Left ventricle myocardium superior (tissue), 1 donor: ENCODE results near the gene TRIP12. TPM values are rescaled to one million over a fixed set of nuclear protein-coding genes. Genes with fewer than 3 reads are reported as not detected.
"Not testable (repeated sequence)": the region's sequence is repeated elsewhere in the genome, so short reads cannot be mapped to it uniquely, and the experiment has no call there.

Experiments used
- ATAC-seq: fragments of 200-7000 bp; cut with Tn5 transposase; one replicate; pipeline ENCODE4 v1.9.1; 2020; ENCODE audit warnings: mild to moderate bottlenecking, moderate library complexity
- DNase-seq: peaks from one replicate; pipeline ENCODE4 v3.0.0-alpha.2; 2020
- intact Hi-C: fragments of 100-400 bp; cut with micrococcal nuclease; formaldehyde crosslinking; loops from one replicate; pipeline ENCODE4 v1.11.0; 2022
- total RNA-seq: library from RNA; stranded (reverse); fragmentation: NEBNext Ultra II Directional; extraction: Animal tissue kit (Norgen Biotek cat#: 25700); gene quantifications from one replicate; pipeline ENCODE4 v1.2.1, GENCODE V29; 2021
- donor health status: DM: no; HTN: yes; CAD: no; lungs with severe emphysema.

Gene TRIP12
- total RNA-seq, 1 donor from 2014 or later, result 194 TPM

GRCh38 chr2:229798446-229799155 lies 123.2 kb downstream of the TRIP12 start:
- DNase-seq, result no peak
- intact Hi-C loops, result no loop called here
- ATAC-seq, result peak; percentile 79

GRCh38 chr2:229795058-229795457 lies 126.8 kb downstream of the TRIP12 start:
- no peak for ATAC-seq
- intact Hi-C loops, result no loop called here
- no peak for DNase-seq

DNA sequence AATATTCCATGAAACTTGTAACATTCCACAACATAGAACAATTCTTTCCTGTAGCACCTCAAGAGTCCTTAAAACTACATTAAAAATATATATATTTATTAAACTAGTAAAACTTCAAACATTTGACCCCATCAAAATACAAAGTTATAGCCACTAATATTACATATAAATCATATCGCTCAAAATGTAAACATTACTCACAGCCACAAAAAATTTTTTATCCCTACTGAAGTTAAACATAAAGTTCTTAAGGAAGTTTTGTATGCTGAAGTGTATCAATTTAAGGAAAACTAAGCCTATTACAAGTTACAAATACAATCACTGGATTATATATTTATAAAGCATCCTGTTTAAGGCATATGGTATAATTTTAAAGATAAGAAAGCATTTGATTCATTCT lies 127.2 kb downstream of the TRIP12 start:
- DNase-seq (no peak), ATAC-seq (no peak)
- intact Hi-C loops, result no loop called here

DNA sequence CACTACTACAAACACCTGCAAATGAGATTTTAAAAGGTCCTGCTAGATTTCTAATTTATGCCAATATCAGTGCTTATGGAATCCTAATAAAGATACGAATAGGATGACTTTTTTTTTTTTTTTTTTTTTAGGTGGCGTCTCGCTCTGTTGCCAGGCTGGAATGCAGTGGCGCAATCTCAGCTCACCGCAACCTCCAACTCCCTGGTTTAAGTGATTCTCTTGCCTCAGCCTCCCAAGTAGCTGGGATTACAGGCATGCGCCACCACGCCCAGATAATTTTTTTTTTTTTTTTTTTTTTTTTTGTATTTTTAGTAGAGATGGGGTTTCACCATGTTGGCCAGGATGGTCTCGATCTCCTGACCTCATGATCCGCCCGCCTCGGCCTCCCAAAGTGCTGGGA lies 135.5 kb downstream of the TRIP12 start:
- intact Hi-C loops, DNase-seq, ATAC-seq: not testable (repeated sequence)

- DNase-seq (no peak), ATAC-seq (no peak)
- intact Hi-C loops, result no loop called here
These were observed 137.0 kb downstream of the TRIP12 start for GRCh38 chr2:229784791-229785190.

- intact Hi-C loops, result no loop called here
- no peak for ATAC-seq
These were observed 138.6 kb downstream of the TRIP12 start for GRCh38 chr2:229783108-229783721.

GRCh38 chr2:229780856-229781773 lies 140.7 kb downstream of the TRIP12 start:
- no peak for DNase-seq
- peak; percentile 75 for ATAC-seq
- intact Hi-C loops, result no loop called here

More at GRCh38 chr2:229783108-229783721, 138.6 kb downstream of the TRIP12 start:
- DNase-seq, result no peak

DNA sequence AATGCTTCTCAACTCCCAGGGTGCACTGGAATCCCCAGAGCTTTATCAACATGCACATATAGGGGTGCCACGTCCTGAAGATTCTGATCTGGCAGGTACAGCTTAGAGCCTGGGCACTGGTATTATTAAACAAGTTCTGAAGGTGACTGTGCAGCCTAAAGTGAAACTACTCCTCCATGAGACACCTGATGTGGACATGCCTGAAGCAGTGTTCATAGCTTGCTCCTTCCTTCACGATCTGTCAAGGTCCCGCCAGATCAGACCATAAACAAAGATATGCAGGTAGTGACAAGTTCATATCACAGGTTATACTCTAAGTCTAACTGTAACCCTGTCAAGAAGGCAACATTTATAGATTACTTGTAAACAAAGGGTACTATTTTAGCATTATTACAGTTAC lies 142.2 kb downstream of the TRIP12 start:
- intact Hi-C loops, result no loop called here
- no peak for ATAC-seq
- DNase-seq, result no peak

DNA sequence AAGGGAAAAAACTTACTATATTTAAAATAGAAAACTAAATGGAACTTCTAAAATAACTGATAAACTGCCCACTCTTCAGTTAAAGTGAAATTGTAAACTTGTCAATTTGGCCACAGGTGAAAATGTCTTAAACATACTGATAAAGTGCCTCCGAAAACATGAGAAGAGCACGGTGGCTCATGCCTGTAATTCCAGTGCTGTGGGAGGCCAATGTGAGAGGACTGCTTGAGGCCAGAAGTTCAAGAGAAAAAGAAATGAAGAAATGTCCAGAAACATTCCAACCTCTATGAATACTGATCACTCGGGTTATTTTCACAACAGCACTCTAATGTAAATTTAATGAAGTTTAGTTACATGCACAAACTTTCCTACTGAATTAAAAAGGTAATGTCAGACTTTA lies 144.1 kb downstream of the TRIP12 start:
- intact Hi-C loops, result no loop called here

GRCh38 chr2:229775614-229776313 lies 146.0 kb downstream of the TRIP12 start:
- intact Hi-C loops, result no loop called here
- no peak for ATAC-seq

More for the DNA sequence above, 144.1 kb downstream of the TRIP12 start:
- no peak for DNase-seq
- ATAC-seq, result no peak

GRCh38 chr2:229774237-229774636 lies 147.6 kb downstream of the TRIP12 start:
- ATAC-seq (no peak), DNase-seq (no peak)
- intact Hi-C loops, result no loop called here

More at GRCh38 chr2:229775614-229776313, 146.0 kb downstream of the TRIP12 start:
- DNase-seq, result no peak

DNA sequence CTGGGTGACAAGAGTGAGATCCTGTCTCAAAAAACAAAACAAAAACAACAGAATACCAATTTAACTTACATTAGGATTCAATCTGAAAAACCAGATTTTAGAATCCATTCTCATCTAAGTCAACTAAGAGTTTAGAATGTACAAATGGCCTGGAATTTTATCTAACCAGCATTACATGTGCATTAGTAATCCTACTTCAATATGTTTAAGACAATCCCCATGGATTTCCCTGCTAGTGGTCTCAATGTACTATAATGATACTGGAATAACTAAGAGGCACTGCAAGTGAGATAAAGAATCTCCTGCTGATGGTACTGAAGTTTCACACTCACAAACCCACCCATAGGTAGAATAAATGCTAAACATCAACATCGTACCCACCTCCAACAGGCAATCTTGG lies 153.6 kb downstream of the TRIP12 start:
- no peak for ATAC-seq
- intact Hi-C loops, result no loop called here
- no peak for DNase-seq

- no peak for ATAC-seq
- DNase-seq, result no peak
- intact Hi-C loops, result no loop called here
These were observed 156.1 kb downstream of the TRIP12 start for GRCh38 chr2:229765721-229766120.

- intact Hi-C loops, result no loop called here
- DNase-seq, result no peak
These were observed 160.1 kb downstream of the TRIP12 start for GRCh38 chr2:229761663-229762062.

DNA sequence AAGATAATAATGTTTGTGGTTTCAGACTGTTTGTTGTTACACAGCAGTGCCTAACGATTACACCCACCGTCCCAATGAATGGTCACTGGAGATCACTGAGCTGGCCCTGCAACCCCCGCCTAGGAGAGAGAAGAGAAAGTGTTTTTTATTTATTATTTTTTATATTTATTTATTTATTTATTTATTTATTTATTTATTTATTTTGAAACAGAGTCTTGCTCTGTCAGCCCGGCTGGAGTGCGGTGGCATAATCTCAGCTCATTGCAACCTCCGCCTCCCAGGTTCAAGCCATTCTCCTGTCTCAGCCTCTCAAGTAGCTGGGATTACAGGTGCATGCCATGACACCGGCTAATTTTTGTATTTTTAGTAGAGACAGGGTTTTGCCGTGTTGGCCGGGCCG lies 164.3 kb downstream of the TRIP12 start:
- ATAC-seq, DNase-seq, intact Hi-C loops: not testable (repeated sequence)

More at GRCh38 chr2:229761663-229762062, 160.1 kb downstream of the TRIP12 start:
- no peak for ATAC-seq

GRCh38 chr2:229752970-229753729 lies 168.7 kb downstream of the TRIP12 start:
- ATAC-seq (no peak), DNase-seq (no peak)
- intact Hi-C loops, result no loop called here

GRCh38 chr2:229749779-229750178 lies 172.0 kb downstream of the TRIP12 start:
- DNase-seq, result no peak
- intact Hi-C loops, result no loop called here
- ATAC-seq, result no peak

- ATAC-seq, result no peak
- intact Hi-C loops, result no loop called here
- no peak for DNase-seq
These were observed 172.9 kb downstream of the TRIP12 start for GRCh38 chr2:229748950-229749349.
